HepG2 (cell line): ENCODE measurements around the gene FNDC3B. TPM values are rescaled to one million over a fixed set of nuclear protein-coding genes. Genes with fewer than 3 reads are reported as not detected.

Experiments
- BCL6 ChIP-seq: IDR thresholded peaks from 2 replicates; pipeline ENCODE4 v1.6.1; 2016; ENCODE audit warnings: missing genetic modification reagents, missing compliant biosample characterization
- BRF2 ChIP-seq: sonication (generic); formaldehyde crosslinking; IDR thresholded peaks from 2 replicates; pipeline ENCODE4 v1.8.1; 2022; ENCODE audit warnings: mild to moderate bottlenecking, missing genetic modification reagents
- CERS6 ChIP-seq: sonication (generic); formaldehyde crosslinking; IDR thresholded peaks from 2 replicates; pipeline ENCODE4 v1.5.0; 2020; ENCODE audit warnings: missing genetic modification reagents
- HOXD1 ChIP-seq: sonication (generic); formaldehyde crosslinking; IDR thresholded peaks from 2 replicates; pipeline ENCODE4 v1.5.0; 2020; ENCODE audit warnings: missing genetic modification reagents
- MTA3 ChIP-seq: sonication (generic); formaldehyde crosslinking; IDR thresholded peaks from 2 replicates; pipeline ENCODE4 v1.4.0; 2020; ENCODE audit warnings: missing genetic modification reagents
- MXD1 ChIP-seq: sonication (generic); formaldehyde crosslinking; IDR thresholded peaks from 2 replicates; pipeline ENCODE4 v1.4.0; 2020; ENCODE audit warnings: mild to moderate bottlenecking, missing genetic modification reagents
- SOX5 ChIP-seq: IDR thresholded peaks from 2 replicates; pipeline ENCODE4 v1.6.1; 2016; ENCODE audit warnings: borderline replicate concordance
- THAP9 ChIP-seq: sonication (generic); formaldehyde crosslinking; IDR thresholded peaks from 2 replicates; pipeline ENCODE4; 2020; ENCODE audit warnings: missing genetic modification reagents, mild to moderate bottlenecking, borderline replicate concordance
- ZBTB43 ChIP-seq: sonication (generic); formaldehyde crosslinking; conservative IDR thresholded peaks from 2 replicates; pipeline ENCODE4 v1.4.0; 2020; ENCODE audit warnings: missing genetic modification reagents
- ZNF318 ChIP-seq: sonication (generic); formaldehyde crosslinking; IDR thresholded peaks from 2 replicates; pipeline ENCODE4 v1.4.0; 2020; ENCODE audit warnings: mild to moderate bottlenecking, missing genetic modification reagents
- ZNF619 ChIP-seq: sonication (generic); formaldehyde crosslinking; IDR thresholded peaks from 2 replicates; pipeline ENCODE4 v1.4.0; 2020; ENCODE audit warnings: mild to moderate bottlenecking, missing genetic modification reagents
- polyA plus RNA-seq, 8 experiments: library from polyadenylated mRNA; depleted of rRNA in 3 of 8; stranded (reverse) in 7 of 8; unstranded in 1 of 8; fragments of >200 nt; fragmentation: Illumina TruSeq in 4 of 8; extraction: Trizol in 4 of 8; gene quantifications; 2 replicates each; pipeline versions ENCODE4 v1.2.1 to v1.2.3, GENCODE V29; 2011 to 2016; ENCODE audit warnings: low read depth in 4 of 8, missing spikeins in 1 of 8, mixed read lengths in 1 of 8; ENCODE audit not compliant: insufficient read depth in 1 of 8
- total RNA-seq, 5 experiments: library from RNA; depleted of rRNA; stranded (reverse); fragments of >200 nt; fragmentation: Illumina TruSeq; extraction: Trizol; gene quantifications; 2 replicates each; pipeline ENCODE4 v1.2.3, GENCODE V29; 2016; ENCODE audit warnings: low read depth in 1 of 5

Gene FNDC3B
- total and polyA plus RNA-seq, 2 of the 13 experiments (the other 11 are each of a cell fraction or from before 2014, with no cell fraction given): 74.8 to 103 TPM

GRCh38 chr3:172203522-172204258, 164.3 kb downstream of the FNDC3B start (continued):
- TF ChIP-seq THAP9 (CRISPR knock-in tag): no peak
- TF ChIP-seq BCL6 (CRISPR knock-in tag): peak; percentile 90
- TF ChIP-seq ZBTB43 (CRISPR knock-in tag): peak; percentile 96
- no peak for TF ChIP-seq ZNF318 (CRISPR knock-in tag)
- TF ChIP-seq BRF2 (CRISPR knock-in tag): no peak
- TF ChIP-seq ZNF619: no peak
- TF ChIP-seq MTA3 (CRISPR knock-in tag): no peak
- no peak for TF ChIP-seq CERS6 (CRISPR knock-in tag)
- TF ChIP-seq SOX5 (CRISPR knock-in tag): peak; percentile 87
- TF ChIP-seq HOXD1 (CRISPR knock-in tag): peak; percentile 98
- no peak for TF ChIP-seq MXD1 (CRISPR knock-in tag)
